SH-SY5Y (cell line): ENCODE results near the gene ZNF263.

Experiments
- GATA2 ChIP-seq: IDR thresholded peaks from 2 replicates; pipeline ENCODE4 v1.6.1; 2011; ENCODE audit warnings: mild to moderate bottlenecking, low read depth, low read length
- GATA3 ChIP-seq: IDR thresholded peaks from 2 replicates; pipeline ENCODE4 v1.6.1; 2011; ENCODE audit warnings: low read depth, mild to moderate bottlenecking, low read length, moderate library complexity

- TF ChIP-seq GATA2 (no peak), GATA3 (no peak)
These were observed 37.3 kb upstream of the ZNF263 start for GRCh38 chr16:3246002-3246401.
